ENCODE data around the gene CTNS. TPM values are rescaled to one million over a fixed set of nuclear protein-coding genes. Genes with fewer than 3 reads are reported as not detected.

CTNS gene
- total RNA-seq, 1 donor from 2014 or later: 11.5 TPM

DNA sequence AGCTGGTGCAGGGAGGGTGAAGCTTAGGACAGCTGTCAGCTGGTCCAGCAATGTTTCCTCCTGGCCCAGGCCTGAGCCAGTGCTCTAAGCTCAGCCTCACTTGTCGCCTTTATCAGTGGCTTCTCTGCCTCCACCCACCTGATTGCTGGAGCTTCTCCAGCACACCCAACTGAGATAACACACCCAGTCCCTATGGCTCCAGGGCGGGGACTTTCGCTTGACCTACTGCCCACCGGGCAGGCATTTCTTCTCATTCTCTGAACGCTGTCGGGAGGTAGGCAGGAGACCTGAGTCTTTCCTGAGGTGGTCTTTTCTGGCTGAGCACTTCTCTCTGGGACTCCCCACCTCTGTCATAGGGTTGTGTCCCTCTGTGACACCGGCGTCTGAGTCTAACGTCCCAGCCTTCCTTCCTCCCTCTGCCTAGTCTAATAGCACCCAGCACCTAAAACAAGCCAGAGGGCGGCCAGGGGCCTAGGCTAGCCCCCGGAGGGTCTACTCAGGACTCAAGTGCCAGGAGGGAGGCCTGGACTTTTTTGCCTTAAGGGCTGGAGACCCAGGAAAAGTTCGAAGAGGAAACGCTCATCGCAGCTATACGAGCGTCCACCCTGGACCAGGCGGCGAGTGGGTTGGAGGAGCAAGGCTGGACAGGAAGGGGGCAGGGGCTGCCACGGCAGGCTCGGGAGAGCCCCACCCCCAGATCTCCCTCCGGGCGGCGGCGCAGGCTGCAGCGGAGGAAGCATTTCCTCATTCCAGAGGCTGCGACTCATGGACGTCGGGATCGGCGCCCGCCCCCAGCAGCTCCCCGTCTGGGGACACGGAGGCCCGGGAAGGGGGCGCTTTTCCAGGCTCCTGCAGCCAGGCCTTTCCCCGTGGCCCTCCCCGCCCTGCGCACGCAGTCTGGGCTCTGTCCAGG lies 31.1 kb downstream of the CTNS start:
- peak overlapping the region; percentile 87 to 99 (median 94) for H3K9ac ChIP-seq (ENCODE audit: low read depth in 1 of 3, low read length in 3 of 3)
- H3K4me1 ChIP-seq (ENCODE audit: control insufficient read depth in 3 of 3, insufficient read depth in 3 of 3, low read length in 3 of 3): peaks cover 31 to 44% (median 35%) of the 10 kb centered on the region in 3 donors
- H3K27me3 ChIP-seq (ENCODE audit: control insufficient read depth in 3 of 3, insufficient read depth in 3 of 3, low read length in 3 of 3): no peaks in the 10 kb centered on the region
- H3K9me3 ChIP-seq (ENCODE audit: control insufficient read depth in 3 of 3, low read length in 3 of 3): no peaks in the 10 kb centered on the region
- peak overlapping the region; percentile 85 to 90 (median 87) for H3K4me3 ChIP-seq (ENCODE audit: low read length in 3 of 3)
- H3K27ac ChIP-seq (ENCODE audit: low read depth, low read length): peak overlapping the region; percentile 95
- H3K36me3 ChIP-seq (ENCODE audit: control insufficient read depth in 3 of 3, insufficient read depth in 3 of 3, low read length in 3 of 3): peaks cover 17 to 21% (median 17%) of the 10 kb centered on the region in 3 donors

DNA sequence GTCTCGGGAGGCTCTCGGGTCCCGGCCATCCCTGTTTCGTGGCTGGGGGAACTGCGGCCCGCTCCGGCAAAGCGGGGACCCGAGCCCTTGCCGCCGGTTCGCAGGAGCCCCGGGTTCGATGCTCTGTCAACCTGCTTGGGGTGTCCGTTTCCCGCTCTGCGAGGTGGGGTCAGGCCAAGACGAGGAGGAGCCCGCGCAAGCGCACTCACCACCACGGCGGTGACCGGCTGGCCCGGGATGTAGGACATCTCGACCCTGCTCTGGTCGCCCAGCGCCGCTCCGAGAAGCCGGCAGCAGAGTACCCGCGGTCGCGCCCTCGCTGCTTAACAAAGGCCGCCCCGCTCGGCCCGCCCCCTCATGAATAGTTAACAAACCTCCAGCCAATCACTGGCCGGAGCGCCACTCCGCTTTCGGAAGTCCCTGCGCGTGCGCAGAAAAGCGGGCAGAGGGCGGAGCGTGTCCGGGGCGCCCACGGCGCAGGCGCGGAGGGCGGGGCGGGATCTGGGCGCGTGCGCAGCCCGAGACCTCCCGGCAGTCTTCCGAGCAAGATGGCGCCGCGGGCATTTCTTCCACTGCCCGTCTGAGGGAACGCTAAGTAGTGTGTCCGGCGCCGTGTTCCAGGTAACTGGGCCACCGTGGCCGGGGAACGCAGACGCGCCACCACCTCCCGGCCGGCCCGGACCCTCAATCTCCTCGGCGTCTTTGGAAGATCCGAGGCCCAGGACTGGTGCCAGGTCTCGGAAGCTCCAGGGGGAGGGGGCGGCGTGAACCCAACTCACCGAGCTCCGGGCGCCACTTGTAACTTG lies 31.9 kb downstream of the CTNS start, which contains the start of the genes EMC6 and TAX1BP3:
EMC6 (plus strand) TSS at position 534 of the 806 bp plus-strand sequence. CDS start 335 bp downstream, outside the sequence.
TAX1BP3 (minus strand) TSS at position 300 of the 806 bp plus-strand sequence; CDS start at position 248, 52 bp downstream.
- Histone ChIP-seq H3K9me3 (ENCODE audit: control insufficient read depth in 3 of 3, low read length in 3 of 3) (no peaks in the 10 kb centered on the region), H3K27ac (ENCODE audit: low read depth, low read length) (peak within 1 kb of the TSS; percentile 95), H3K4me1 (ENCODE audit: control insufficient read depth in 3 of 3, insufficient read depth in 3 of 3, low read length in 3 of 3) (peaks cover 31 to 44% (median 35%) of the 10 kb centered on the region in 3 donors), H3K36me3 (ENCODE audit: control insufficient read depth in 3 of 3, insufficient read depth in 3 of 3, low read length in 3 of 3) (peaks cover 11 to 17% (median 12%) of the 10 kb centered on the region in 3 donors), H3K4me3 (ENCODE audit: low read length in 3 of 3) (peak within 1 kb of the TSS; percentile 85 to 96 (median 94)), H3K27me3 (ENCODE audit: control insufficient read depth in 3 of 3, insufficient read depth in 3 of 3, low read length in 3 of 3) (no peaks in the 10 kb centered on the region), H3K9ac (ENCODE audit: low read depth in 1 of 3, low read length in 3 of 3) (peak within 1 kb of the TSS; percentile 89 to 99 (median 97))

DNA sequence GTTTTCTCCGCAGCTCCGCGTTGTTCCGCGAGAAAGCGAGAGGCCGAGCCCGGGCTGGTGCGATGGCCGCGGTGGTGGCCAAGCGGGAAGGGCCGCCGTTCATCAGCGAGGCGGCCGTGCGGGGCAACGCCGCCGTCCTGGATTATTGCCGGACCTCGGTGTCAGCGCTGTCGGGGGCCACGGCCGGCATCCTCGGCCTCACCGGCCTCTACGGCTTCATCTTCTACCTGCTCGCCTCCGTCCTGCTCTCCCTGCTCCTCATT lies 32.5 kb downstream of the CTNS start:
- Histone ChIP-seq H3K9ac (ENCODE audit: low read depth in 1 of 3, low read length in 3 of 3) (peak overlapping the region; percentile 89 to 99 (median 97)), H3K36me3 (ENCODE audit: control insufficient read depth in 3 of 3, insufficient read depth in 3 of 3, low read length in 3 of 3) (peaks cover 6 to 14% (median 6%) of the 10 kb centered on the region in 3 donors), H3K4me3 (ENCODE audit: low read length in 3 of 3) (peak overlapping the region; percentile 82 to 96 (median 94)), H3K9me3 (ENCODE audit: control insufficient read depth in 3 of 3, low read length in 3 of 3) (no peaks in the 10 kb centered on the region), H3K27me3 (ENCODE audit: control insufficient read depth in 3 of 3, insufficient read depth in 3 of 3, low read length in 3 of 3) (no peaks in the 10 kb centered on the region), H3K4me1 (ENCODE audit: control insufficient read depth in 3 of 3, insufficient read depth in 3 of 3, low read length in 3 of 3) (peaks cover 31 to 44% (median 35%) of the 10 kb centered on the region in 3 donors), H3K27ac (ENCODE audit: low read depth, low read length) (peak overlapping the region; percentile 95)

DNA sequence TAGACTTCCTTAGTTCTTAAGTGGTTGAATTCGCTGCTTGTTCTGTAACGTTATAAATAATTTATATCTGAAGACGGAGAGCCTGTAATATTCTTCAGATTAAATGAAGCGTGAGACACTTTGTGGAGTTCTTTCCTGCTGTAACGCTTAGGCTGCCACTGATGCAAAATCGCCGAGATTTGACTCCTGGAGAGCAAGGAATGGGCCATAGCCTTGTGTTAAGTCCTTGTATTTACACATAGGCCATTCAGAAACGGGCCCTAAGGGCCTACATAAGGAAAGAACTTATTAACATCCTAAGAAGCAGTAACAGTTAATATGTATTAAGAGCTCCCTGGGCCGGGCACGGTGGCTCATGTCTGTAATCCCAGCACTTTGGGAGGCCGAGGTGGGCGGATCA lies 33.0 kb downstream of the CTNS start:
- Histone ChIP-seq H3K9me3 (ENCODE audit: control insufficient read depth in 3 of 3, low read length in 3 of 3) (no peaks in the 10 kb centered on the region), H3K4me3 (ENCODE audit: low read length in 3 of 3) (peak overlapping the region; percentile 82 to 96 (median 94)), H3K36me3 (ENCODE audit: control insufficient read depth in 3 of 3, insufficient read depth in 3 of 3, low read length in 3 of 3) (peaks cover under 1 to 9% (median 4%) of the 10 kb centered on the region in 3 donors), H3K4me1 (ENCODE audit: control insufficient read depth in 3 of 3, insufficient read depth in 3 of 3, low read length in 3 of 3) (peaks cover 31 to 44% (median 35%) of the 10 kb centered on the region in 3 donors), H3K27me3 (ENCODE audit: control insufficient read depth in 3 of 3, insufficient read depth in 3 of 3, low read length in 3 of 3) (no peaks in the 10 kb centered on the region), H3K27ac (ENCODE audit: low read depth, low read length) (peak overlapping the region; percentile 95), H3K9ac (ENCODE audit: low read depth in 1 of 3, low read length in 3 of 3) (peak overlapping the region; percentile 89 to 99 (median 97))

DNA sequence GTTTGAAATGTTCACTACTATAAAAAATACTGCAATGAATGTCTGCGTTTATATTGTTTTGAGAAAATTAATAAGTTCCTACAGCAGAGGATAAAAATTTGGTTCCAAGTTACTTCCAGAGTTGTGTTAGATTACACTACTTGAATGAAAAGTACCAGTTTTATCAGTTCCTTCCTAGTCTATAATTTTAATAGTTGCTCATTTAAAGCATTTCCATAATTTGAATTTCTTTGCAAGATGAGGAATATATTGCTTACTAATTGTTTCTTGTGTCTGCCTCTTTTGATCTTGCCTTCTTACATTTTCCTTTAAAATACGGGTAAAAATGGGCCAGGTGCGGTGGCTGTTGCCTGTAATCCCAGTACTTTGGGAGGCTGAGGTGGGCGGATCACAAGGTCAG lies 36.0 kb downstream of the CTNS start:
- Histone ChIP-seq H3K9ac (ENCODE audit: low read depth in 1 of 3, low read length in 3 of 3) (no peak overlapping the region), H3K27me3 (ENCODE audit: control insufficient read depth in 3 of 3, insufficient read depth in 3 of 3, low read length in 3 of 3) (no peaks in the 10 kb centered on the region)

DNA sequence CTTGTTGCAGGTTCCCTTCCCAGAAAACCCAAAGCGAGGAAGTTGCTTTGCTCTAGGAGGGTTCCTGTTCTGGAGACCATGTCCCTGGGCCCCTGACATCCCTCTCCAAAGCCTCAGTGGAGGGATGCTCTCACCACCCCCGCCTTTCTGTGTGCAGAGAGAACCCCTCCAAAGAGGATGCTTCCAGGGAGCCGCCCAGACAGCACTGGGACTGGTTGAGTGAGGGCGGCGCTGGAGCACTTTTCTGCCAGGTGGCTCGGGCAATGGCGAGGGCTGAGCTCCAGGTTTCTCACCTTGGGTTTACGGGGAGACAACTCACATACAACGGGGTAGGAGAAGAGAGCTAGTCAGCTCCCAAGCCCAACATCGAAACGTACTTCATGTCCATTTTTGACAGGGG lies 39.3 kb downstream of the CTNS start:
- H3K9me3 ChIP-seq (ENCODE audit: control insufficient read depth in 3 of 3, low read length in 3 of 3): no peaks in the 10 kb centered on the region
- H3K36me3 ChIP-seq (ENCODE audit: control insufficient read depth in 3 of 3, insufficient read depth in 3 of 3, low read length in 3 of 3): peaks cover 4 to 10% (median 6%) of the 10 kb centered on the region in 3 donors
- H3K4me1 ChIP-seq (ENCODE audit: control insufficient read depth in 3 of 3, insufficient read depth in 3 of 3, low read length in 3 of 3): peaks cover 0 to 7% (median 0%) of the 10 kb centered on the region in 3 donors
- H3K27ac ChIP-seq (ENCODE audit: low read depth, low read length): no peak overlapping the region
- no peak overlapping the region for H3K9ac ChIP-seq (ENCODE audit: low read depth in 1 of 3, low read length in 3 of 3)
- no peak overlapping the region for H3K4me3 ChIP-seq (ENCODE audit: low read length in 3 of 3)
- no peaks in the 10 kb centered on the region for H3K27me3 ChIP-seq (ENCODE audit: control insufficient read depth in 3 of 3, insufficient read depth in 3 of 3, low read length in 3 of 3)

More for the DNA sequence above, 36.0 kb downstream of the CTNS start:
- Histone ChIP-seq H3K4me1 (ENCODE audit: control insufficient read depth in 3 of 3, insufficient read depth in 3 of 3, low read length in 3 of 3) (peaks cover 14 to 24% (median 16%) of the 10 kb centered on the region in 3 donors), H3K27ac (ENCODE audit: low read depth, low read length) (no peak overlapping the region), H3K36me3 (ENCODE audit: control insufficient read depth in 3 of 3, insufficient read depth in 3 of 3, low read length in 3 of 3) (peaks cover 4 to 6% (median 5%) of the 10 kb centered on the region in 3 donors), H3K9me3 (ENCODE audit: control insufficient read depth in 3 of 3, low read length in 3 of 3) (no peaks in the 10 kb centered on the region), H3K4me3 (ENCODE audit: low read length in 3 of 3) (no peak overlapping the region)

DNA sequence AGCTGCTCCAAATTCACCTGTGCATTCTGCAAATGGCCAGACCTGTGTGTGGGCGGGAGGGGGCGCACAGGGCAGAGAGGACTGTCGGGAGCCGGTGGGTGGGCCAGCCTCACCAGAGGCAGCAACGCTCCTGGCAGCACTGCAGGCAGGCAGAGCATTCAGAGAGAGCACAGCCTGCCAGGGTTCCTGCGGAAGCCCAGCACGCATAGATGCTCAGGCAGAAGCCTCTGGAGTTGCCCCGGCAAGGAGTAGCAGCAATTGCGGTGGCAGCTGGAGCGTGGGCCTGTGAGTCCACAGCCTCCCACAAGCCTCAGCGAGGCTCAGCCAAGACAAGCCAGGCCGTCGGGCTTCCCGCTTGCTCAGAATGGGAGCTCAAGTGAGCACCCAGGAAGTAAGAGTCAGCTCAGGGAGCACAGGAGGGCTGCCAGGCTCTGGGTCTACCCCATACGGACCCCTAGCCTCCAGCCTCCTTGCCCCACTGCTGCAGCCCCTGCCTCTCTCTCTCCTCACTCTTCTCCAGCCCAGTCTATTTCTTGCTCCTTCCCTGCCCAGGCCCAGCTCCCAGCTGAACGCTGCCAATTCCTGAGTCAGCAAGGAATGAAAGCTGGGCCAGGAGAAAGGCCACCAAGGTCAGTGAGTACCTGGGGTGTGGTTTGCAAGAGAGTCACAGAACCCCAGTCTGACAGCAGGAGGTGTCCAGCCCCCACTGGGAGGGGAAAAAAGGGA lies 41.7 kb downstream of the CTNS start:
- Histone ChIP-seq H3K4me3 (ENCODE audit: low read length in 3 of 3) (no peak overlapping the region), H3K27ac (ENCODE audit: low read depth, low read length) (no peak overlapping the region), H3K27me3 (ENCODE audit: control insufficient read depth in 3 of 3, insufficient read depth in 3 of 3, low read length in 3 of 3) (no peaks in the 10 kb centered on the region), H3K36me3 (ENCODE audit: control insufficient read depth in 3 of 3, insufficient read depth in 3 of 3, low read length in 3 of 3) (peaks cover 0 to 10% (median 4%) of the 10 kb centered on the region in 3 donors), H3K9me3 (ENCODE audit: control insufficient read depth in 3 of 3, low read length in 3 of 3) (no peaks in the 10 kb centered on the region), H3K4me1 (ENCODE audit: control insufficient read depth in 3 of 3, insufficient read depth in 3 of 3, low read length in 3 of 3) (peaks cover 0 to 7% (median 0%) of the 10 kb centered on the region in 3 donors), H3K9ac (ENCODE audit: low read depth in 1 of 3, low read length in 3 of 3) (peak overlapping the region in 2 of 3 donors; percentile 33 to 51)

DNA sequence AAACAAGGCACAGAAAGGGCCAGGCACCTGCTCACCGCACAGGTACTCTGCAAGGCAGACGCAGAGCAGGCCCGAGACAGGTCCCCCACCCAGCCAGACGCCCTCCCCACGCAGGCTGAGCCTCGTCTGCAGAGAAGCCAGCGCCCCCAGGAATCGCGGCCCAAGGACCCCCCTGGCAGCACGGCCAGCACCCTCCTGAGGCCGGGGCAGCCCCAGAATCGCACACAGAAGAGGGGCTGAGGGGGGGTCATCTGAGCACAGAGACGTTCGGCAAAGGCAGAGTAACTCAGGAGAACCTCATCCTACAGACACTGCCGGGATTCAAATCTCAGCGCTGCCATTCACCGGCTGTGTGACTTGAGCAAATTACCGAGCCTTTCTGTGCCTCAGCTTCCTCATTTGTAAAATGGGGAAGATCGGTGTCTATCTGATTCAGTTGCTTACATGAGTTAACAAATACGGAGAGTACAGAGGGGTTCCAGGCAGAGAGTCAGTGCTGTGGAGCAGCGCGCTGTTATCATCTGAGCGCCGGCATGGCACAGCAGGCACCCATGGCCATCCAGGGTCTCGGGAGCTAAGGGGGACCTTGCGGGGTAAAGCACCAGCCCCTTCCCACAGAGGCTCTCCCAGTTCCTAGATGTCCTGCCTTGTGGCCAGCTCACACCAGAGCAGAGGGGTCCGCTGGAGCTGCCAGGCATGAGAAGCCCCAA lies 42.4 kb downstream of the CTNS start:
- no peaks in the 10 kb centered on the region for H3K27me3 ChIP-seq (ENCODE audit: control insufficient read depth in 3 of 3, insufficient read depth in 3 of 3, low read length in 3 of 3)
- H3K4me3 ChIP-seq (ENCODE audit: low read length in 3 of 3): no peak overlapping the region
- peak overlapping the region in 2 of 3 donors; percentile 33 to 51 for H3K9ac ChIP-seq (ENCODE audit: low read depth in 1 of 3, low read length in 3 of 3)
- H3K36me3 ChIP-seq (ENCODE audit: control insufficient read depth in 3 of 3, insufficient read depth in 3 of 3, low read length in 3 of 3): peaks cover 0 to 10% (median 2%) of the 10 kb centered on the region in 3 donors
- no peaks in the 10 kb centered on the region for H3K9me3 ChIP-seq (ENCODE audit: control insufficient read depth in 3 of 3, low read length in 3 of 3)
- peaks cover 0 to 7% (median 0%) of the 10 kb centered on the region in 3 donors for H3K4me1 ChIP-seq (ENCODE audit: control insufficient read depth in 3 of 3, insufficient read depth in 3 of 3, low read length in 3 of 3)
- H3K27ac ChIP-seq (ENCODE audit: low read depth, low read length): no peak overlapping the region
